Bronchial epithelial cell (primary cell): Measurements from ENCODE around the gene DRD4. TPM values are rescaled to one million over a fixed set of nuclear protein-coding genes. Genes with fewer than 3 reads are reported as not detected.

Experiments used
- DNase-seq: peaks from one replicate; pipeline ENCODE4 v3.0.0-alpha.2; 2010; ENCODE audit warnings: low read depth
- FAIRE-seq: peaks from 2 replicates; lab custom pipeline; 2011; peaks lifted over from hg19 to GRCh38; lab: Jason Lieb, UNC
- H3K27me3 ChIP-seq: 2 replicates; pipeline ENCODE4 v1.5.1; 2011; ENCODE audit warnings: low read length; ENCODE audit not compliant: control insufficient read depth, insufficient read depth
- H3K36me3 ChIP-seq: 2 replicates; pipeline ENCODE4 v1.5.1; 2011; ENCODE audit warnings: low read length; ENCODE audit not compliant: control insufficient read depth, insufficient read depth
- H3K4me3 ChIP-seq: 2 replicates; pipeline ENCODE4 v1.5.1; 2011; ENCODE audit warnings: mild to moderate bottlenecking, low read depth, low read length, control low read depth
- total RNA-seq: library from RNA; depleted of rRNA; stranded (reverse); fragments of >200 nt; gene quantifications from 2 replicates; pipeline ENCODE4 v1.2.1, GENCODE V29; 2014
- TF ChIP-seq, protein P1 (sequence below): IDR thresholded peaks from 2 replicates; pipeline ENCODE4 v1.5.1; 2011; ENCODE audit warnings: mild to moderate bottlenecking, moderate library complexity, low read length, control low read depth, inconsistent platforms; ENCODE audit not compliant: insufficient read depth, severe bottlenecking

Gene DRD4
- total RNA-seq, 1 donor from 2014 or later, result not detected

DNA sequence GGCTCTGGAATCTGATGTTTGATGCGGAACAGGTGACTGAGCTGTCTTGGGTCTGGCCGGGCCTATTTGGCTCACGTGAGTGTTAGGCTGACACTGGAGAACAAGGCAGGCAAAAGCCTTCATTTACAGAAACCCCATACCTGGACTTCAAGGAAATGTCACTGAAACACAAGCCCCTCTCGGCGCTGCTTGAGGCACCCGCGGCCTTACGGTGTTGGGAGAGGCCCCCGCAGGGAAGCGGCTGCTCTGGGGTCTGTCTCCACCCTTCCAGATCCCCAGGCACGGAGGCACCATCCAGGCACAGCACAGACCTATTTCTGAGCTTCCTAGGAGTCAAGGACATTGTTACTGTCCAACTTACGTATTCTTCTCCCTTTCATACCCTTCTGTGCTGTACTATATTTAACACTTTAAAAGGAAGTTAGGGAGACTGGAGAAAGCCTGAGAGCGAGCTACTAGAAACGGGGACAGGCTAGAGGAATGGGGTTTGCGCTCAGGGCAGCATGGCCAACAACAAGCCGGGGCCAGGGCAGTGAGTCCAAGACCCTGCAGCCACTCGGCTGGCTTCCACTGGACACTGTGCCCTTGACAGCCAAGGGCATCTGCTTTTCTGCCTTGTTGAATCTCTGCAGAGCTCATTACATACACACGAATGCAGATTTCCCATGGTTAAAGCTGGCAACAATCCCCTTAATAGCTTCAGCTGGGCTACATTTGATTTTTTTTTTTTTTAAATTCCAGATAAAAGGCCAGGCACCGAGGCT, 23.8 kb downstream of the DRD4 start:
- H3K4me3 ChIP-seq, result no peak overlapping the region
- H3K36me3 ChIP-seq, result peaks cover 16% of the 10 kb centered on the region
- no peak for DNase-seq
- FAIRE-seq, result no peak
- no peaks in the 10 kb centered on the region for H3K27me3 ChIP-seq
- TF ChIP-seq, protein P1, sequence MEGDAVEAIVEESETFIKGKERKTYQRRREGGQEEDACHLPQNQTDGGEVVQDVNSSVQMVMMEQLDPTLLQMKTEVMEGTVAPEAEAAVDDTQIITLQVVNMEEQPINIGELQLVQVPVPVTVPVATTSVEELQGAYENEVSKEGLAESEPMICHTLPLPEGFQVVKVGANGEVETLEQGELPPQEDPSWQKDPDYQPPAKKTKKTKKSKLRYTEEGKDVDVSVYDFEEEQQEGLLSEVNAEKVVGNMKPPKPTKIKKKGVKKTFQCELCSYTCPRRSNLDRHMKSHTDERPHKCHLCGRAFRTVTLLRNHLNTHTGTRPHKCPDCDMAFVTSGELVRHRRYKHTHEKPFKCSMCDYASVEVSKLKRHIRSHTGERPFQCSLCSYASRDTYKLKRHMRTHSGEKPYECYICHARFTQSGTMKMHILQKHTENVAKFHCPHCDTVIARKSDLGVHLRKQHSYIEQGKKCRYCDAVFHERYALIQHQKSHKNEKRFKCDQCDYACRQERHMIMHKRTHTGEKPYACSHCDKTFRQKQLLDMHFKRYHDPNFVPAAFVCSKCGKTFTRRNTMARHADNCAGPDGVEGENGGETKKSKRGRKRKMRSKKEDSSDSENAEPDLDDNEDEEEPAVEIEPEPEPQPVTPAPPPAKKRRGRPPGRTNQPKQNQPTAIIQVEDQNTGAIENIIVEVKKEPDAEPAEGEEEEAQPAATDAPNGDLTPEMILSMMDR, result no peak

DNA sequence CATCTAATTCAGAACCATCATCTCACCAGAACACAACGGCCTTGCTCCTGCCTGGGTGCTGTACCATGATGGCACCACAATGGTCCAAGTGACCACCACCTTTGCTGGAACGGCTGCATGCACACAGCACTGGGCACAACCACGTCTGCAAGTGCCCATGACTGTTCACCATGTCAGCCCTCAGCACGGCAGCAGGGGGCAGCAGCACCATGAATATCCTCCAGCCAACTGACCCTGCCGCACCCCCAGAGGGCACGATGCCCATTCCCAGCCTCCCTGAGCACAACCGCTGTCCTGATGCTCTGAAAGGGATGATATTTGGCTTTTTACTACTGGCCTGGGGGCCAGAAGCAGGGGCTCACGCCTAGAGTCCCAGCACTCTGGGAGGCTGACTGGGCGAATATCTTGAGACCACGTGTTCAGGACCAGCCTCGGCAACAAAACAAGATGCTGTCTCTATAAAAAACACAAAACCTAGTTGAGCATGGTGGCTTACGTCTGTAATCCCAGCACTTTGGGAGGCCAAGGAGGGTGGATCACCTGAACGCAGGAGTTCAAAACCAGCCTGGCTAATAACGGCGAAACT, 25.7 kb downstream of the DRD4 start:
- Histone ChIP-seq H3K36me3 (peaks cover 15% of the 10 kb centered on the region), H3K27me3 (no peaks in the 10 kb centered on the region), H3K4me3 (no peak overlapping the region)
- TF ChIP-seq, protein P1, result peak; percentile 79
- DNase-seq (peak; percentile 50), FAIRE-seq (no peak)

DNA sequence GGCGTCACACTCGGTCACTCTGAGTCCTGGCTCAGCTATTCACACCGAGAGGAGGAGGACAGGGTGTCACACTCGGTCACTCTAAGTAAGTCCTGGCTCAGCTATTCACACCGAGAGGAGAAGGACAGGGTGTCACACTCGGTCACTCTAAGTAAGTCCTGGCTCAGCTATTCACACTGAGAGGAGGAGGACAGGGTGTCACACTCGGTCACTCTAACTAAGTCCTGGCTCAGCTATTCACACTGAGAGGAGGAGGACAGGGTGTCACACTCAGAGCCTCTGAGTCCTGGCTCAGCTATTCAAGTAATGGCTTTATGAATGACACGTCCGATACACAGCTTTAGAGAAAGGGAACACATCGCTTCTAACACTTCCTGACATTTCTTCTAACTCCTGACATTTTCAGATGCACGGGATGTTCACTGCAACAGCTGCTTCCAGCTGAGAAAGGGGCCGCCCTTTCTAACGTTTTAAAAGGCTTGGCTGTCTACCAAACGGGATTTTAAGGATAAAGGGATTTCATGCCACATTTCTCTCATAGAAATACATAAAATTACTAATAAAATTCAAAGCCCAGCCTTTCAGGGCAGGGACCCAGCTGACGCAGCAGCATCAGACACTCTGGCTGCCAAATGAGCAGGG, 28.1 kb downstream of the DRD4 start:
- peaks cover 11% of the 10 kb centered on the region for H3K36me3 ChIP-seq
- no peak for FAIRE-seq

DNA sequence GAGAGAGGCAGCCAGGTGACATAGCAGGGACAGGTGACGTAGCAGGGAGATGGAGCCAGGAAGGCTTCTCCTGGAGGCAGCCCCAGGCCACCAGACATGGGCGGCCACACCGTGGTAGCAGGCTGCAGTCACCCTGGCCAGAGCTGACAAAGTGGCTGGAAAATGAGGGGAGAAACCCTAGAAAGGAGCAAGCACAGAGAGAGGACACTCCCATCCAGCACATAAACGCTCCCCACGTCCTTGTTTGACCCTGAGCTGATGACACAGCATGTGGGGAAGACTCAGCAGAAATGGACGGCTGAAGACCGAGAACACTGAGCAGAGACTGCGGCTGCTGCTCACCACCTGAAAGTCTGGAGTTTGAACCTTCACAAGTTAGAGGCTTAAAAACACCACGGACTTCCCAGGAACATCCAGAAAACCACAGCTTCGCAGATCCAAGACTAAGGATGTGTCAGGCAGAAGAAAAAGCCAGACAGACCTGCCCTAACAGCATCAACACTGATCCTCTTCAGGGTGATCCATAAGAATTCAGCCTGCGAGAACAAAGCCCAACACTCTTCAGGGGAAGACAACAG, 28.7 kb downstream of the DRD4 start:
- Histone ChIP-seq H3K27me3 (no peaks in the 10 kb centered on the region), H3K36me3 (peaks cover 8% of the 10 kb centered on the region), H3K4me3 (no peak overlapping the region)
- TF ChIP-seq, protein P1, result no peak
- DNase-seq, result no peak
- FAIRE-seq, result no peak

More for the DNA sequence above, 28.1 kb downstream of the DRD4 start:
- Histone ChIP-seq H3K27me3 (no peaks in the 10 kb centered on the region), H3K4me3 (no peak overlapping the region)
- TF ChIP-seq, protein P1, result no peak
- no peak for DNase-seq

DNA sequence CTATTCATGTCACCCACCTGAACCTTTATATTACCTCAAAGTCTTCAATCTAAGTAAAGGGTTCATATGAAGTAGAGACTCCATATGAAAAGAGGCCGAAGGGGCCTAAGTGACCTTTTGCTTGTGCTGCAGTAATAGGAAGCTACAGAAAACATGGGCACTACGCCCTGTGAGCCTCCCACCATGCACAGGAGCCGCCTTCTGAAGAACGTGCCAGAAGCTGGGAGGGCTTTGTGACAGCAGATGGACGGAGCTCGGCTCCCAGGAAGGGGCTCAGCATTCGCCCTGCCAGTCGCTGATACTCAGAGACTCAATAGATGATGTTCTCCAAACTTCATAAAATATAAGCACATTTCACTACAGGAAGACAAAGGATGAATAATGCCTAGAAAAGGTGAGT, 36.8 kb downstream of the DRD4 start:
- no peak overlapping the region for H3K4me3 ChIP-seq
- H3K36me3 ChIP-seq, result peaks cover 11% of the 10 kb centered on the region
- no peaks in the 10 kb centered on the region for H3K27me3 ChIP-seq
- TF ChIP-seq, protein P1, result no peak
- no peak for DNase-seq
- FAIRE-seq, result peak; percentile 68
